HepG2 (cell line): Measurements from ENCODE around the gene MYL2.

Experiments used
- BCL6 ChIP-seq: IDR thresholded peaks from 2 replicates; pipeline ENCODE4 v1.6.1; 2016; ENCODE audit warnings: missing genetic modification reagents, missing compliant biosample characterization
- CTCF ChIP-seq: sonication (generic); formaldehyde crosslinking; IDR thresholded peaks from 2 replicates; pipeline ENCODE4 v1.5.0; 2020; ENCODE audit warnings: mild to moderate bottlenecking, missing genetic modification reagents, moderate library complexity
- NCOA2 ChIP-seq: sonication (generic); formaldehyde crosslinking; IDR thresholded peaks from 2 replicates; pipeline ENCODE4 v1.8.0; 2022; ENCODE audit warnings: inconsistent platforms
- RORA ChIP-seq: sonication (generic); formaldehyde crosslinking; IDR thresholded peaks from 2 replicates; pipeline ENCODE4 v1.5.0; 2020; ENCODE audit warnings: mild to moderate bottlenecking, missing genetic modification reagents, moderate library complexity
- SETDB1 ChIP-seq: sonication (generic); formaldehyde crosslinking; IDR thresholded peaks from 2 replicates; pipeline ENCODE4 v1.5.1; 2020; ENCODE audit warnings: missing genetic modification reagents, mild to moderate bottlenecking, borderline replicate concordance
- SMAD1 ChIP-seq: sonication (generic); formaldehyde crosslinking; IDR thresholded peaks from 2 replicates; pipeline ENCODE4 v1.4.0; 2020; ENCODE audit warnings: missing genetic modification reagents, low read depth, mild to moderate bottlenecking, borderline replicate concordance
- YY1 ChIP-seq: IDR thresholded peaks from 2 replicates; pipeline ENCODE4 v1.6.1; 2011; ENCODE audit warnings: low read length, low read depth, moderate library complexity, mild to moderate bottlenecking; ENCODE audit not compliant: insufficient read depth, insufficient replicate concordance
- ZFP36 ChIP-seq: fragments of 150-350 bp; IDR thresholded peaks from 2 replicates; pipeline ENCODE4 v1.6.1; 2018; ENCODE audit warnings: borderline replicate concordance, low read length, low read depth; ENCODE audit not compliant: partially characterized antibody
- ZXDC ChIP-seq: sonication (generic); formaldehyde crosslinking; IDR thresholded peaks from 2 replicates; pipeline ENCODE4 v1.5.0; 2020; ENCODE audit warnings: mild to moderate bottlenecking, missing genetic modification reagents

GRCh38 chr12:110923192-110923591, 2.8 kb upstream of the MYL2 start:
- TF ChIP-seq CTCF (CRISPR knock-in tag) (no peak), BCL6 (no peak), ZXDC (CRISPR knock-in tag) (no peak), SMAD1 (CRISPR knock-in tag) (no peak), YY1 (no peak), SETDB1 (no peak), RORA (CRISPR knock-in tag) (no peak), NCOA2 (CRISPR knock-in tag) (no peak), ZFP36 (no peak)
